CD4-positive, CD25-positive, alpha-beta regulatory T cell (primary cell): ENCODE results near the gene ADGRE2. TPM values are rescaled to one million over a fixed set of nuclear protein-coding genes. Genes with fewer than 3 reads are reported as not detected.
"Not testable (repeated sequence)": the region's sequence is repeated elsewhere in the genome, so short reads cannot be mapped to it uniquely, and the experiment has no call there.

ENCODE experiments used
- ATAC-seq, 2 donors: fragments of 150-1000 bp; cut with Tn5 transposase; one replicate each; pipeline ENCODE4 v1.10.0; 2021; ENCODE audit warnings: low read depth in 2 of 2, moderate number of reproducible peaks in 2 of 2, moderate library complexity in 1 of 2
- DNase-seq, 3 donors: peaks; one replicate each; pipeline versions ENCODE4 v3.0.0 to v3.0.0-alpha.2; 2012 to 2022; ENCODE audit warnings: mixed read lengths in 1 of 3
- H3K27ac ChIP-seq: one replicate; pipeline ENCODE4 v1.7.0; 2013; ENCODE audit warnings: mild to moderate bottlenecking, low read length; ENCODE audit not compliant: insufficient read depth, poor library complexity, severe bottlenecking
- H3K27me3 ChIP-seq: one replicate; pipeline ENCODE4 v1.7.0; 2013; ENCODE audit warnings: low read length; ENCODE audit not compliant: control insufficient read depth, insufficient read depth
- H3K36me3 ChIP-seq: one replicate; pipeline ENCODE4 v1.7.0; 2013; ENCODE audit warnings: mild to moderate bottlenecking, low read length, moderate library complexity; ENCODE audit not compliant: control insufficient read depth, insufficient read depth
- H3K4me1 ChIP-seq: 2 replicates; pipeline ENCODE4 v1.7.0; 2013; ENCODE audit warnings: mild to moderate bottlenecking, low read length; ENCODE audit not compliant: insufficient read depth, control insufficient read depth, poor library complexity, severe bottlenecking
- H3K4me3 ChIP-seq: one replicate; pipeline ENCODE4 v1.7.0; 2013; ENCODE audit warnings: low read depth, mild to moderate bottlenecking, low read length, moderate library complexity
- H3K9me3 ChIP-seq, 2 experiments: 1 replicate in 1 of 2; 2 replicates in 1 of 2; pipeline ENCODE4 v1.7.0; 2013; ENCODE audit warnings: low read length in 2 of 2, mild to moderate bottlenecking in 1 of 2, moderate library complexity in 1 of 2; ENCODE audit not compliant: control insufficient read depth in 2 of 2
- H3K27ac Mint-ChIP-seq, 3 donors: one replicate each; pipeline ENCODE4 v1.8.0; 2020 to 2022; ENCODE audit warnings: mild to moderate bottlenecking in 3 of 3, mixed read lengths in 3 of 3, moderate library complexity in 2 of 3
- H3K27me3 Mint-ChIP-seq: one replicate; pipeline ENCODE4 v1.8.0; 2022; ENCODE audit warnings: mild to moderate bottlenecking, mixed read lengths
- H3K36me3 Mint-ChIP-seq: one replicate; pipeline ENCODE4 v1.8.0; 2020; ENCODE audit warnings: mixed read lengths
- H3K4me1 Mint-ChIP-seq, 4 donors: one replicate each; pipeline ENCODE4 v1.8.0; 2020 to 2022; ENCODE audit warnings: mixed read lengths in 4 of 4, mild to moderate bottlenecking in 1 of 4
- H3K4me3 Mint-ChIP-seq, 4 donors: one replicate each; pipeline ENCODE4 v1.8.0; 2020 to 2022; ENCODE audit warnings: mild to moderate bottlenecking in 4 of 4, mixed read lengths in 4 of 4, moderate library complexity in 3 of 4
- H3K9me3 Mint-ChIP-seq, 7 donors: one replicate each; pipeline ENCODE4 v1.8.0; 2020 to 2022; ENCODE audit warnings: mixed read lengths in 7 of 7, mild to moderate bottlenecking in 3 of 7, moderate library complexity in 2 of 7
- polyA plus RNA-seq, 4 donors: library from polyadenylated mRNA; unstranded; fragments of 300-500 nt; fragmentation: Illumina TruSeq; gene quantifications; one replicate each; pipeline ENCODE4 v1.2.3, GENCODE V29; 2021
- total RNA-seq: library from RNA; stranded (reverse); gene quantifications from one replicate; pipeline ENCODE4 v1.2.3, GENCODE V29; 2022

The ADGRE2 gene
- total and polyA plus RNA-seq, 5 donors from 2014 or later, result 0.18 to 2.1 TPM; not detected in 3

DNA sequence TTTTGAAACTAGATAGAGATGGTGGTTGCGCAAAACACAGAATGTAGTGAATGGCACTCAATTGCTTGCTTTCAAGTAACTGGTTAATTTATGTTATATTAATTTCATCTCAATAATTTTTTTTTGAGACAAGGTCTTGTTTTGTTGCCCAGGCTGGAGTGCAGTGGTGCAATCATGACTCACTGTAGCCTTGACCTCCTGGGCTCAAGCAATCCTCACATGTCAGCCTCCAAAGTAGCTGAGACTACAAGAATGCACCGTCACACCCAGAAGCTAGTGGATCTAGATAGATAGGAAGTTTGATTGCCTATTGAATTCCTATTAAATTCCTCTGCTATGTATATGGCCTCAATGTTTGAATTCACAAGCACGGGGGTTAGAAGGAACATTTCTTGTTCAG lies 26.4 kb upstream of the ADGRE2 start:
- Histone ChIP-seq H3K4me1 (no peaks in the 10 kb centered on the region), H3K27me3 (no peaks in the 10 kb centered on the region), H3K27ac (no peak overlapping the region), H3K4me3 (no peak overlapping the region), H3K9me3 (no peaks in the 10 kb centered on the region), H3K36me3 (no peaks in the 10 kb centered on the region)
- Mint-ChIP-seq H3K36me3 (no peaks in the 10 kb centered on the region), H3K27me3 (no peaks in the 10 kb centered on the region), H3K27ac (no peak overlapping the region), H3K4me3 (no peak overlapping the region), H3K4me1 (peaks cover 0 to 4% (median 0%) of the 10 kb centered on the region in 4 donors), H3K9me3 (peaks cover 0 to 2% (median 0%) of the 10 kb centered on the region in 7 donors)
- DNase-seq (no peak), ATAC-seq (no peak)

DNA sequence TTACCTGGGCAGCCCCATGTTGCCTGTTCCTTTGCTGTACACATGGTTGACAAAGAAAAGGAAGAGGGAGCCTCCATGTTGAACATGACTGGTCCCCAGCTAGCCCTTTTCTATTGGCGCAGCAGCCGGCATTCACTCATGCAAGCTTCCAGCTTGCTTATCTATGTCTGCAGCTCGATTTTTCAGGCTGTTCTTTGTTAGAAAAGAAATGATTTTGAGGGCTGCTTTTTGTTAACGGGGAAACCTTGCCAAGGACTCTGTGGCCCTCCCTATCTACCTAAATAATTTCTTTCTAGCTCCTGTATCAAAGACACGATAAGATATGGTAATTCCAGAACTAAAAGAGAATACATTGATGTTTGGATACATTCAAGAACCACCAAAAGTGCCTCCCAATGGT lies 20.4 kb upstream of the ADGRE2 start:
- Histone ChIP-seq H3K36me3 (no peaks in the 10 kb centered on the region), H3K9me3 (no peaks in the 10 kb centered on the region), H3K4me3 (no peak overlapping the region), H3K27ac (no peak overlapping the region), H3K27me3 (no peaks in the 10 kb centered on the region), H3K4me1 (no peaks in the 10 kb centered on the region)
- Mint-ChIP-seq H3K9me3 (no peaks in the 10 kb centered on the region), H3K27me3 (no peaks in the 10 kb centered on the region), H3K4me1 (no peaks in the 10 kb centered on the region), H3K4me3 (no peak overlapping the region), H3K36me3 (no peaks in the 10 kb centered on the region), H3K27ac (no peak overlapping the region)
- ATAC-seq (no peak), DNase-seq (no peak)

DNA sequence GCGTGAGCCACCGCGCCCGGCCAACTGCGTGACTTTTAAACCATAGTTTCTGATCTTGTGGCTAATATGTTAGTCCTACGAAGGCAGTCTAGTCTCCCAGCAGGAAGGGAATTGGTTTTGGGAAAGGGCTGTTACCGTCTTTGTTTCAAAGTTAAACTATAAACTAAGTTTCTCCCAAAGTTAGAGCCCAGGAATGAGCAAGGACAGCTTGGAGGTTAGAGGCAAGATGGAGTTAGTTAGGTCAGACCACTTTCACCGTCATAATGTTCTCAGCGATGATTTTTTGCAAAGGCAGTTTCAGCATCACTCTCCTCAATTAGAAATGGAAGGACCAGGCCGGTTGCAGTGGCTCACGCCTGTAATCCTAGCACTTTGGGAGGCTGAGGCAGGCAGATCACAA lies 17.7 kb upstream of the ADGRE2 start:
- H3K27ac ChIP-seq, result no peak overlapping the region
- no peak overlapping the region for H3K4me3 ChIP-seq
- H3K36me3 ChIP-seq, result no peaks in the 10 kb centered on the region
- peaks cover 3% of the 10 kb centered on the region for H3K27me3 ChIP-seq
- no peak for DNase-seq
- Mint-ChIP-seq H3K4me3 (no peak overlapping the region), H3K9me3 (no peaks in the 10 kb centered on the region), H3K27me3 (no peaks in the 10 kb centered on the region), H3K36me3 (no peaks in the 10 kb centered on the region), H3K4me1 (no peaks in the 10 kb centered on the region), H3K27ac (no peak overlapping the region)
- no peaks in the 10 kb centered on the region for H3K9me3 ChIP-seq
- H3K4me1 ChIP-seq, result no peaks in the 10 kb centered on the region
- no peak for ATAC-seq

GRCh38 chr19:14795078-14795721 lies 16.8 kb upstream of the ADGRE2 start:
- no peak for ATAC-seq
- Histone ChIP-seq H3K4me1 (no peaks in the 10 kb centered on the region), H3K27ac (no peak overlapping the region), H3K9me3 (no peaks in the 10 kb centered on the region), H3K4me3 (no peak overlapping the region), H3K36me3 (no peaks in the 10 kb centered on the region), H3K27me3 (peaks cover 3% of the 10 kb centered on the region)
- Mint-ChIP-seq H3K4me1 (no peaks in the 10 kb centered on the region), H3K36me3 (no peaks in the 10 kb centered on the region), H3K9me3 (no peaks in the 10 kb centered on the region), H3K27ac (no peak overlapping the region), H3K27me3 (no peaks in the 10 kb centered on the region), H3K4me3 (no peak overlapping the region)
- no peak for DNase-seq

DNA sequence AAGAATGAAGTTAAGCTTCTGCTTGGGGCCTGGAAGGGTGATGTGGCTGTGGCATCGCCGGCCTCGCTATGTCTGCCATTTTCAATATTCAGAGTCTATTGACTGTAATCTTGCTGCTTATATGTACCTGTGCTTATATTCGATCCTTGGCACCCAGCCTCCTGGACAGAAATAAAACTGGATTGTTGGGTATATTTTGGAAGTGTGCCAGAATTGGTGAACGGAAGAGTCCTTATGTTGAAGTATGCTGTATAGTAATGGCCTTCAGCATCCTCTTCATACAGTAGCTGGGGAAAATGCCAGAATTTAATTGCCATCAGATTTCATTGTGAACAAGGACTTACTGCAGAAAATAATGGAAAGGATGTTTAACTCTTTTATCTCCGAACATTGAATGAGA lies 13.9 kb upstream of the ADGRE2 start:
- not testable (repeated sequence) for H3K27ac ChIP-seq, H3K9me3 ChIP-seq, H3K27me3 Mint-ChIP-seq, H3K9me3 Mint-ChIP-seq, DNase-seq, H3K4me1 Mint-ChIP-seq, H3K4me3 Mint-ChIP-seq, H3K4me1 ChIP-seq, H3K27me3 ChIP-seq, H3K36me3 ChIP-seq, H3K36me3 Mint-ChIP-seq, ATAC-seq, H3K4me3 ChIP-seq, H3K27ac Mint-ChIP-seq

DNA sequence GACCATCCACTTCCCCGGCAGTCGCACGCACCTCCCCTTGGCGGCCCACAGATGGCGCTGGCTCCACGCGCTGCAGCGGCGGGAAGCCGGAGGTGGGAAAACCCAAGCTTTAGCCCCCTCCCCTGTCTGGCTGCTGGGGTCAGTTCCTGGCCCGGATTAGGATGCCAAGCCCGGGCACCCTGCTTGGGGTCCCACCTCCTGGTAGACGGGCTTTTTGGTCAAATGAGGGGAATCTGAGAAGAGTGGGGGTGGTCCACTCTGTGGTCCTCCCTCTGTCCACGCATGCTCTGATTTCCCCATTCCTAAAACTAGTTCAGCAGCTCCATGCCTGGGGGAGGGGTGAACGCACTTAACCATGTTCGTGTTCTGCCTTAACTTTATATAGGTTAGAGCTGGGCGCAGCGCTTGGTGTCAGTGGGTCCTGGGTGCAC lies 8.1 kb upstream of the ADGRE2 start:
- H3K36me3 Mint-ChIP-seq, result no peaks in the 10 kb centered on the region
- Histone ChIP-seq H3K36me3 (no peaks in the 10 kb centered on the region), H3K9me3 (peaks cover 0 to 2% of the 10 kb centered on the region in 2 experiments), H3K4me3 (no peak overlapping the region), H3K27ac (no peak overlapping the region), H3K4me1 (peaks cover 3% of the 10 kb centered on the region), H3K27me3 (peaks cover 5% of the 10 kb centered on the region)
- H3K27ac Mint-ChIP-seq, result no peak overlapping the region
- H3K4me3 Mint-ChIP-seq, result no peak overlapping the region
- peaks cover 0 to 5% (median 2%) of the 10 kb centered on the region in 7 donors for H3K9me3 Mint-ChIP-seq
- no peak for ATAC-seq
- H3K4me1 Mint-ChIP-seq, result peaks cover 0 to 14% (median 7%) of the 10 kb centered on the region in 4 donors
- H3K27me3 Mint-ChIP-seq, result peaks cover 15% of the 10 kb centered on the region
- no peak for DNase-seq

- not testable (repeated sequence) for H3K4me1 ChIP-seq, DNase-seq, H3K9me3 Mint-ChIP-seq, H3K4me3 ChIP-seq, H3K27ac ChIP-seq, H3K27me3 ChIP-seq, H3K27ac Mint-ChIP-seq, H3K36me3 ChIP-seq, H3K9me3 ChIP-seq, H3K36me3 Mint-ChIP-seq
- peak; percentile 52 to 58 for ATAC-seq
- Mint-ChIP-seq H3K4me3 (peak overlapping the region in 1 of 4 donors; percentile 4), H3K4me1 (peaks cover 0 to 14% (median 7%) of the 10 kb centered on the region in 4 donors), H3K27me3 (peaks cover 20% of the 10 kb centered on the region)
Measured at GRCh38 chr19:14785102-14785793, 6.9 kb upstream of the ADGRE2 start.

GRCh38 chr19:14784730-14785101 lies 6.4 kb upstream of the ADGRE2 start:
- not testable (repeated sequence) for H3K36me3 Mint-ChIP-seq, H3K27ac Mint-ChIP-seq
- ATAC-seq, result peak; percentile 41 to 60

More at GRCh38 chr19:14784730-14785101, 6.4 kb upstream of the ADGRE2 start:
- H3K9me3 ChIP-seq, H3K4me1 ChIP-seq, H3K4me3 Mint-ChIP-seq, H3K4me3 ChIP-seq, H3K27me3 ChIP-seq, H3K36me3 ChIP-seq, H3K27ac ChIP-seq, DNase-seq, H3K9me3 Mint-ChIP-seq: not testable (repeated sequence)
- H3K4me1 Mint-ChIP-seq, result peaks cover 0 to 14% (median 7%) of the 10 kb centered on the region in 4 donors
- H3K27me3 Mint-ChIP-seq, result peaks cover 25% of the 10 kb centered on the region
